NK-92 (cell line): ENCODE results near the gene ERP29.
"Not testable (repeated sequence)": the region's sequence is repeated elsewhere in the genome, so short reads cannot be mapped to it uniquely, and the experiment has no call there.

Source experiments
- DNase-seq: peaks from one replicate; lab custom pipeline; 2025; ENCODE audit not compliant: unreplicated experiment; lab: John Stamatoyannopoulos, UW

ERP29 gene

GRCh38 chr12:112001576-112001975 is 11.7 kb upstream of the ERP29 start:
- no peak for DNase-seq

GRCh38 chr12:112004041-112004440 is 9.2 kb upstream of the ERP29 start:
- no peak for DNase-seq

GRCh38 chr12:112005419-112006395 is 7.5 kb upstream of the ERP29 start:
- no peak for DNase-seq

- no peak for DNase-seq
Measured at GRCh38 chr12:112007945-112008344, 5.3 kb upstream of the ERP29 start.

- no peak for DNase-seq
Measured at GRCh38 chr12:112008918-112009317, 4.3 kb upstream of the ERP29 start.

GRCh38 chr12:112009596-112009995 is 3.6 kb upstream of the ERP29 start:
- not testable (repeated sequence) for DNase-seq

- no peak for DNase-seq
Measured at GRCh38 chr12:112010415-112011344, 2.5 kb upstream of the ERP29 start.

- DNase-seq = no peak
Measured at GRCh38 chr12:112011685-112012084, 1.5 kb upstream of the ERP29 start.

- DNase-seq = no peak
Measured at GRCh38 chr12:112013601-112014402, 576 bp downstream of the ERP29 start.

- DNase-seq = no peak
Measured at GRCh38 chr12:112015938-112016337, 2.7 kb downstream of the ERP29 start.

- DNase-seq = no peak
Measured at GRCh38 chr12:112017041-112017440, 3.8 kb downstream of the ERP29 start.

- DNase-seq = no peak
Measured at GRCh38 chr12:112018571-112019237, 5.5 kb downstream of the ERP29 start.

GRCh38 chr12:112020947-112021457 is 7.8 kb downstream of the ERP29 start:
- DNase-seq = no peak

GRCh38 chr12:112022241-112023016 is 9.2 kb downstream of the ERP29 start:
- no peak for DNase-seq

GRCh38 chr12:112023759-112024396 is 10.7 kb downstream of the ERP29 start:
- DNase-seq = no peak

GRCh38 chr12:112025808-112026375 is 12.7 kb downstream of the ERP29 start:
- DNase-seq = no peak

- DNase-seq = no peak
Measured at GRCh38 chr12:112029301-112029700, 16.1 kb downstream of the ERP29 start.

- no peak for DNase-seq
Measured at GRCh38 chr12:112031472-112031871, 18.2 kb downstream of the ERP29 start.
